GM19328 (cell line): Measurements from ENCODE around the gene RNF144A.
A peak's percentile ranks its signal among the peaks of the same experiment; 100 is the strongest.

Source experiments
- ATAC-seq: cut with Tn5 transposase; IDR thresholded peaks from one replicate; pipeline ENCODE4 v1.9.1; 2021; ENCODE audit warnings: mild to moderate bottlenecking, moderate library complexity; ENCODE audit not compliant: unreplicated experiment

The RNF144A gene

DNA sequence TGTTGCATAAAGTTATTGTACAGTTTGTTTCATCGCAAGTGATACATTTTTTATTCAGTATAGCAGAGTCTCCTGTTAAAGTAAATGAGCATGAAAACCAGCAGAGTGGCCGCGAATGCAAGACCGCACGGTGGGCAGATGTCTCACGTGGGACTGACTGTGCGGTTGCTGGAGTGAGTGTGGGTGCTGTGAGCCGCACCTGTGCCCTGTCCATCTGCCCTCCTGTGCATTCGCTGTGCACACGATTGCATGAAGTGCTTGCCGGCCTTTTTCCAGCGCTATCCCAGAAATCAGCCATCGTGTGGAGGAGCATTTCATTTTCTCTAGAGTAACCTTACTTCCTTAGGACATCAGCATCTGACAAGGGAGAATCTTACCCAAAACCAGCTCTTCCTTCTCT lies 118.7 kb downstream of the RNF144A start:
- ATAC-seq = no peak

- peak; percentile 95 for ATAC-seq
These were observed 120.4 kb downstream of the RNF144A start for GRCh38 chr2:7037340-7038333.

DNA sequence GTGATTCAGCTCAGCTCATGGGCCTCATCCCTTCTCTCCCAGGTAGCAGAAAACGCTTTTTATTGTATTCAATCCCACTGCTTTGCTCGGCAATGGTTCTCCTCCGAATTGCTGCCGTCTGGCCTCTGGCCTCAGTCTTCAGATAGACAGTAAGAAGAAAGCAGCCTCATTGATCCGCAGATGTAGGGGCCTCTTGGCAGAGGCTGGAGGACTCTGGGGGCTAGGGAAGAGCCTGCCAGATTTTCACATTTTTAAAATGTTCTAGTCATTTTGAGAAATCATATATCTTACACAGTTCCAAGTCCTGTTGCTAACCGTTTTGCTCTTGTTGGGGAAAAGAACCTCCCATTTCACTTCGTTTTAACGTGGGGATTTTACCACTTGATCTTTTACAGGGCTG lies 123.3 kb downstream of the RNF144A start:
- ATAC-seq = no peak

- ATAC-seq = no peak
These were observed 124.2 kb downstream of the RNF144A start for GRCh38 chr2:7041421-7041820.

DNA sequence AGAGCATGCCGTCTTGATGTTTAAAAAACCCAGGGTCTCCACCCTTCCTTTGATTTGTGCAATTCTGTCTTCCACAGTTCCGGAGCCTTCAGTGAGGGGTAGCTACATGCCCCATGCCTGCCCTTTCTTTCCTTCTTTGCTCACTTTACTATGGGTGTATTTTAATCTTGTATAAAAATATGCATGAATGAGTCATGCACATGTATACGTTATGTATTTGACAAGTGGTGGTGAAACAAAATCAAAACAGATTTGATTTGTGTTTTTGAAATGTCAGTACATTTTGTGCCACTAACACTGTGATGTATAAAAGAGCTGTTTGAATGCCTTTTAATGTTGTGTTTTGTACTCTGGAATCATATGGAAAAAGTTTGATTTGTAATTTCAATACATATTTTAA lies 126.5 kb downstream of the RNF144A start:
- no peak for ATAC-seq

DNA sequence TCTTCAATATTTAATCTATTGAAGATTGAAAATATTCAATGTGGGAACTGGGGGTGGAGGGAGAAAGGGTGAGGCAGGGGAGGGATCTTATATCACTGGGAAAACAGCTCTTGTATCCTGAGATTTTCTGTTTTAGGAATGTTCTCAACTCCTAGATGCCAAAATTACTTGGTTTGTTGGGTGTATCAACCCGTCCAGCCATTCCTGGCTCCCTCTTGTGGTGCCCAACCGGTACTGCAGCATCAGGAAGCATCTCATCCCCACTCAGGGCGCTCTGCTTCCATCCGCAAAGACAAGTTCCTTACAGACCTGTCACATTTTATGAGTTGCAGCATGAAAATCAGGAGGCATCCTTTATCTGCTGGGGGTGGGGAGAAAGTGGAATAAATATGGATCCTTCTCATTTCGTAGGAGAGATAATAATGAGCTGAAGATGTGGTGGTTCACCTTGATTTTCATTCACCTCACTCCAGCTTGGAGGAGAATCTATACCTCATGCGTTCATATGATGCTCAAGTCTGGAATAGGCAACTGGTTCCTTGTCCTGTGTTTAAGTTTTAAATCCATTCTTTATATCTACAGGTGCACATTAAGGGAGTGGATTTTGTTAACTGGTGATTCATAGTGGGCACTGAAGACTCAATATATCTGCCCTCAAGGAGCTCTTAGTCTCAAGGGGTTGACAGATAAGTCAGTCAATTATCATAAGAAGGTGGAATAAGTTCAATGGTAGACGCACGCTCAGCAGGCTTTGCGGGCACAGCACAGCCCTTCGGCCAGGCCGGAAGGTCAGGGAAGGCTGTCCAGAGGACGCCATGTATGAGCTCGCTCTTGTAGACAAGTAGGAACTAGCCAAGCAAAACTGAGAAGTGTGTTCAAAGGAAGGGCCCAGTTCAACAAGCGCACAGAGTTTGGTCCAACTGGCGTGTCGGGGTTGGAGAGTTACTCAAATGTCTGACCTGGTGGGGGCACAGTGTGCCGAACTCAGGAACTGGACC lies 127.3 kb downstream of the RNF144A start:
- peak; percentile 79 for ATAC-seq

DNA sequence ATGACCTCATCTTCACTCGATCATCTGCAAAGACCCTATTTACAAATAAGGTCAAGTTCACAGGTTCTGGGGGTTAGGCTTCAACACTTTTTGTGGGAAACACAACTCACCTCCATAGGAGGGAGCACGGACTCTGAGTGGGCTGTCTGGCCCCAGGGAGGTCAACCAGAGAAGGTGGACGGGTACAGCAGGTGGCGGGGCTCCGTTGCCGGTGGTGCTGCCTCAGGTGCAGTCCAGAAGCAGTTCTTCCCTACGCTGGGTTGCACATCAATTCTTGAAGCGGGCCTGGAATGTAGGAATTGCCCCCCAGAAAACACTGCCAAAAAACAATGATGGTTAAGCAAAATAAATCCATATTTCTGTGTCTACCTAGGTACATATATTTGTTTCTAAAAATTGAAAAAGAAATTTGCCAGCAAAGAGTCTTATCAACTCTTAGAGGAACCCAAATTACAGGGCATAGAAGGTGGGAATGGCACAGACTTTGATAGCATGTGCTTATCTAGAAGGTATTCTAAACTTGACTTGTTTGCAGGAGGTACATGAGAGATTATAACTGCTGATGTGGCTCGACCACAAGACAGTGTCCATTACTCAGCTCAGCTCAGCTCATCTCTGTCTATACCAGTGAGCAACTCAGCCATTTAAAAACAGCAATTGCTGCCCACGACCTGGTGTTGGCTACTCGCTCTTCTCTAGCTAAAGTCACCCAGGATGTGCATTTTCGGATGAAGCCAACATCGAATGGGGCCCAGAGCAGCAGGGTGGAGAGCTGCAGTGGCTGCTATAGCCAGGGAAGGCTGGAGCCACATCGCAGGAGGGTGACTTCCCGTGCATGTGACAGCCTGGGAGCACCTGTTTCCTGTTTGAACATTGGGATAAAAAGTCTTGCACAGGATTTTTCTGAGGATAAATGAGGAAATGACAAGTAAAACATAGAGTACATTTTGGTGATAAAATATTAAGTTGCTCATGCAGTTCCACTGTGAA lies 128.7 kb downstream of the RNF144A start:
- no peak for ATAC-seq

- no peak for ATAC-seq
These were observed 130.4 kb downstream of the RNF144A start for GRCh38 chr2:7047661-7048060.

DNA sequence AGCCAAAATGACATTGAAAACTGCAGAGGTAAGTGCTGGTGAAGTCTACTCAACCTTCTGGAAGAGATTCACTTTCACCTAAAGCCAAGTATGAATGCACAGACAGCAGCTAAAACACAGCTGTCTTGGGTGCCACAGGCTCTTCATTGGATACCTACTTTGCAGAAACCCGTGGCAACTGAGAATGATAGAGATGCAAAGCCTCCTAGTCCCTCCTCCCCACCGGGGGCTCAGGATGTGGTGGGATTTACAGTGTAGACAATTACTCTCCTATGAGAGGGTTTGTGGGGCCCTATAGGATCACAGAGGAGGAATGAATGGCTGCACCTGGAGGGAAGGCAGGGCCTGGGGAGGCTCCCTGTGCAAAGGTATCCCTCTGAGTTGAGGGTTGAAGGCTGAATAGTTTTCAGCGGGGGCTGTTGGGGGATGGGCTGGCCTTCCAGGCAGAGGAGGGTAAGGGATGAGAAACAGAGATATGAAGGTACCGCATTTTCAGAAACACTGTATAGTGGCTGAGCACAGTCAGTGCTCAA lies 131.6 kb downstream of the RNF144A start:
- ATAC-seq = no peak

DNA sequence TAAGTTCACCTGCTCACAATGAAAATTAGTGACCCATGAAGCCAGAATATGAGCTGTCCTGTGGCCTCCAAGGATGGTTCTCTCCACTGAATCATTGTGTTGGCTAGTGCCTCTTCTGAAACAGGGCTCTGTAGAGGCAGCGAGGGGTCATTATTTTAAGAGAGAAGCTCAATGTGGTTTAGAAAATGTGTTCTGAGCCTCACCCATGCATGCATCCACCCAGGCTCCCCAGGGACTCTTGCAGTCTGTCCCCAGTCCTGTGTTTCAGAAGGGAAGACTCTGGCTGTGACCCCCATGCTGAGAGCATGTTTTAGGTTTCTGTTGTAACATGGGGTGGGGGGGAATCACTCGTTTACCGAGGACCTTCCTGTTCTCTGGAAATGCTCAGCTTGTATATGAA lies 135.2 kb downstream of the RNF144A start:
- ATAC-seq = peak; percentile 69

DNA sequence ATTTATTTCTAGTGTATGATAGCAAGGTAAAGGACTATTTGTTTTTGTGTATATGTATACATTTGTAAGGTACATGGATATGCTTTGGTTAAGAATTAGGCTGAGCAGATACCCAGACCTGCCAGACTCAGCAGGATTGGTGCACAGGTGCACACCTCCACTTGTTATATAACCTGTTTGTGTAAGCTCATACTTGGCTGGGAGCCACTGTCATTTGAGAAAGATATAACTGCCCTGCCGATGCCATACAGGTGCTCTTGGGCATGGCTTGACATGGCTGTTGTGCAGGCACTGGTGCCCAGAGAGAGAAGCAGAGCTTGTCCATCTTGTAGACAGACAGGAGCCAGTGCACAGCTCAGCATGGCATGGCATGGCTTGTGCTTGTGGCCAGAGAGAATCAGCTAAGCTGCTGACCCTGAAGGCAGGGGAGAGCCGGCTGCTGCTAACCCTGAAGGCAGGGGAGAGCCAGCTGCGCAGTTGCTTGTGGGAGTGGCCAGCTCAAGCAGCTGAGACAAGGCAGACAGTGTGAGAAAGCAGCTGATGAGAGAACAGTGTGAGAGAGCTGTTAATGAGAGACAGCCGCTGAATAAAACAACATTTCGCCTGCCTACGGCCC lies 136.5 kb downstream of the RNF144A start:
- no peak for ATAC-seq

- peak; percentile 51 for ATAC-seq
These were observed 140.7 kb downstream of the RNF144A start for GRCh38 chr2:7057865-7058400.

DNA sequence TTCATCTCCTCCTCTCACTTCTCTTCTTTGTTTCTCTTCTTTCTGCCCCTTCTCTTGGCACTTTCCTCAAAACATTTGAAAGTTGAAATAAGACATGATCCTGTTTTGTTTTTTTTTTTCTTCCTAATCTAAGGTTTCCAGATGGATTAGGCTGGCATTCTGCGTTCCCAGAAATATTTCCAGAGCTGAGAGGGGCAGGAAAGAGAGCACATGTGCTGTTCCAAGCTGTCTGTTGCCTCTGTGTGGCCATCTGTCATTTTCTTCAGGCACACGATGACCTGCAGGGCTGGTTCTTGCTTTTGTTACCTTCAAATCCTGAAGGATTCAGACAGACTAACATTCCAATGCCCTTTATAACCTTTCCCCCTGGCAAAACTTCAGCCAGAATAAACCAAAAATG lies 142.9 kb downstream of the RNF144A start:
- no peak for ATAC-seq

- ATAC-seq = no peak
These were observed 143.6 kb downstream of the RNF144A start for GRCh38 chr2:7060631-7061449.

GRCh38 chr2:7061450-7061789 lies 144.2 kb downstream of the RNF144A start:
- no peak for ATAC-seq

DNA sequence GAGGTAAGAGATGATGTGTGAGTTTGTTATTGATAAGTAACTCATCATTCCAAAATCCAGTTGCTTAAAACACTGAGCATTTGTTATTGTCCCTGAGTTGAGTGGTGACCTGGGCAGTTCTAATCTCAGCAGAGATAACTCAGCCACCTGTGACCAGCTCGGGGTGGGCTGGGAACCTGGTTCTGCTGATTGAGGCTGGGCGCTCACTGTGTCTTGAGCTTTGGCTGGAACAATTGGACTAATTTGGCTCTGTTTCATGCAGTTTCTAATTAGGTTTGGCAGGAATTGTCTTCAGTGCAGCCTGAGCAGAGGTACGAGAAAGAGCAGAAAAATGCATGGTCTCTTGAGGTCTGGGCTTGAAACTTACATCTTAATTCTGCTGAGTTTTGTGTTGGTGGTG lies 144.7 kb downstream of the RNF144A start:
- no peak for ATAC-seq

DNA sequence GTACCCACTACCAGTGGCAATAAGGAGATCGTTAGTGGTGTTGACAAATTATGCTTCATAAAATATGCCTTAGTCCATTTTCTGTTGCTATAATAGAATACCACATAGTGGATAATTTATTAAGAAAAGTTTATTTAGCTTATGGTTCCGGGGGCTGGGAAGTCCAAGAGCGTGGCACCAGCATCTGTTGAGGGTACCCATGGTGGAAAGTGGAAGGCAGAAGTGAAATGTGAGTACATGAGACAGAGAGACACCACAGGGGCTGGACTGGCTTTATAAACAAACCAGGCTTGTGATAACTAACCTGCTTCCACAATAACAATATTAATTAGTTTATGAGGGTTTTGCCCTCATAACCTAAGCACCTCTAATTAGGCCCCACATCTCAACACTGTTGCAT lies 146.6 kb downstream of the RNF144A start:
- no peak for ATAC-seq

DNA sequence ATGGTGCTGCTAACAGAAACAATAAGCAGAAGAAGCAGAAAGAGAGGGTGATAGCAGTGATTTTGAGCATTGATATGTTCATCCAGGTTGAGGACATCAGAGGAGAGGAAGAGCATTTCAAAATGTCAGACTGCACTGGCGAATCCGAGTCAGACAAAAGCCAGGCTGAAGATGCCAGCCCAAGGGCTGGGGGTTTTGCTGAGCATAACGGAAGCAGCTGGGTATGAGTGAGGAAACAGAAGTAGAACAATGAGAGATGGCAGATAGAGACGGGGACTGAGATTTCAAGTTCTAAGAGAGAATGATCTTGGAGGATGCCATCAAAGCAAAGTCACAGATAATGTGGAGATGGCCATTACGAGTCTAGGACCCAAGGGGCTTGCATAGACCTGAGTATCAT lies 151.2 kb downstream of the RNF144A start:
- ATAC-seq = no peak

DNA sequence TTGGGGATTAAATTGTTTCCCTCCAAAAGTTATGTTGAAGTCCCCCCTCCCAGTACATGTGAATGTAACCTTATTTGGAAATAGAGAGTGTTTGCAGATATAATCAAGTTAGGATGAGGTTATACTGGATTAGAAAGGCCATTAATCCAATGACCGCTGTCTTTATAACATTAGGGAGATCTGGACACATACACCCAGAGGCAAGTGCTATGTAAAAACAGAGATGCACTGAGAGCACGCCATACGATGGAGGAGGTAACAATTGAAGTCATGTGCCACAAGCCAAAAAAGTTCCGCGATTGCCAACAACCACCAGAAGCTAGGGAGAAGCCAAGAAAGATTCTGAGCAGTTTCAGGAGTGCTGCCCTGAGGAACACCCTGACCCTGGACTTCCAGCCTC lies 153.3 kb downstream of the RNF144A start:
- ATAC-seq = no peak
